ENCODE measurements around the gene DNMT3B. TPM values are rescaled to one million over a fixed set of nuclear protein-coding genes. Genes with fewer than 3 reads are reported as not detected.

DNMT3B gene
- total RNA-seq, 1 experiment from 2014 or later: 105 TPM

DNA sequence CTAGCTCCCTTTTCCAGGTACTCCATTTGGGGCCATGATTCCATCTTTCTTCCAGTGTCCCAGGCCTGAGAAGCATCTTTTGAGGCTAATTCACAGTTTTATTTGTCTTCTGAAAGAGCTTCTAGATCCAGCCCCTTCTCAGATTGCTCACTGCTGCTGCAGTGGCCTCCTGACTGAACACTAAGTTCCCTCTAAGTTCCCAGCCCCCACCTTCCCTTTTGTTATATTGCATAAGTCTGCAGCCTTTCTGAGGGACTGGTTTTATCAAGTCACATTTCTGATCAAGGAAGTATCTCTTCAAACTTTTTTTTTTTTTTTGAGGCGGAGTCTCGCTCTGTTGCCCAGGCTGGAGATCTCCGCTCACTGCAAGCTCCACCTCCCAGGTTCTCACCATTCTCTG is 68.3 kb downstream of the DNMT3B start:
- Mint-ChIP-seq H3K27me3 (ENCODE audit: insufficient read depth, unreplicated experiment) (no peaks in the 10 kb centered on the region), H3K36me3 (ENCODE audit: insufficient read depth, unreplicated experiment) (peaks cover 100% of the 10 kb centered on the region), H3K9me3 (ENCODE audit: unreplicated experiment) (no peaks in the 10 kb centered on the region), H3K4me3 (ENCODE audit: unreplicated experiment) (no peak overlapping the region), H3K27ac (ENCODE audit: unreplicated experiment) (peak overlapping the region; percentile 12), H3K4me1 (ENCODE audit: low read depth, unreplicated experiment) (peaks cover 7% of the 10 kb centered on the region)
- H3K27me3 ChIP-seq (replicated peaks; ENCODE audit: control insufficient read depth, insufficient read depth, low read length): no peaks in the 10 kb centered on the region
- CTCF ChIA-PET: interaction anchor here (0.6 to 1.4 kb wide), 4 partner anchors 41 to 184 kb away, joined by 3 to 4 read pairs (median 3); no protein-coding TSS in a partner anchor
- H3K4me3 ChIP-seq (ENCODE audit: low read depth, low read length): no peak overlapping the region
- H3K36me3 ChIP-seq (ENCODE audit: control insufficient read depth, insufficient read depth, low read length): peaks cover 6% of the 10 kb centered on the region; the same call in 1 of the 2 replicates
- POLR2A ChIA-PET: interaction anchor here (1.2 to 1.3 kb wide), 2 partner anchors 10 to 11 kb away, joined by 3 to 10 read pairs; partner anchors contain the start of gene MAPRE1
- no peaks in the 10 kb centered on the region for H3K9me3 ChIP-seq
- peak in 1 of 2 experiments; percentile 14 for DNase-seq
- TF ChIP-seq, protein P1, sequence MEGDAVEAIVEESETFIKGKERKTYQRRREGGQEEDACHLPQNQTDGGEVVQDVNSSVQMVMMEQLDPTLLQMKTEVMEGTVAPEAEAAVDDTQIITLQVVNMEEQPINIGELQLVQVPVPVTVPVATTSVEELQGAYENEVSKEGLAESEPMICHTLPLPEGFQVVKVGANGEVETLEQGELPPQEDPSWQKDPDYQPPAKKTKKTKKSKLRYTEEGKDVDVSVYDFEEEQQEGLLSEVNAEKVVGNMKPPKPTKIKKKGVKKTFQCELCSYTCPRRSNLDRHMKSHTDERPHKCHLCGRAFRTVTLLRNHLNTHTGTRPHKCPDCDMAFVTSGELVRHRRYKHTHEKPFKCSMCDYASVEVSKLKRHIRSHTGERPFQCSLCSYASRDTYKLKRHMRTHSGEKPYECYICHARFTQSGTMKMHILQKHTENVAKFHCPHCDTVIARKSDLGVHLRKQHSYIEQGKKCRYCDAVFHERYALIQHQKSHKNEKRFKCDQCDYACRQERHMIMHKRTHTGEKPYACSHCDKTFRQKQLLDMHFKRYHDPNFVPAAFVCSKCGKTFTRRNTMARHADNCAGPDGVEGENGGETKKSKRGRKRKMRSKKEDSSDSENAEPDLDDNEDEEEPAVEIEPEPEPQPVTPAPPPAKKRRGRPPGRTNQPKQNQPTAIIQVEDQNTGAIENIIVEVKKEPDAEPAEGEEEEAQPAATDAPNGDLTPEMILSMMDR (IDR thresholded peaks at IDR 0.05; ENCODE audit: insufficient read depth in 1 of 2, low read depth in 1 of 2, low read length in 1 of 2, severe bottlenecking in 1 of 2, unreplicated experiment in 1 of 2): no peak
- no TSS peak for BruUV-seq (replicated peaks)
- peaks cover 4% of the 10 kb centered on the region for H3K4me1 ChIP-seq
- intact Hi-C loops (cut with micrococcal nuclease; ENCODE audit: unreplicated experiment): loop anchor here (5.0 kb wide), 1 partner anchor 38 kb away; no protein-coding TSS in a partner anchor

GRCh38 chr20:32831982-32832381 is 69.8 kb downstream of the DNMT3B start:
- no peak overlapping the region for H3K27ac Mint-ChIP-seq (ENCODE audit: unreplicated experiment)
- H3K27me3 Mint-ChIP-seq (ENCODE audit: insufficient read depth, unreplicated experiment): no peaks in the 10 kb centered on the region
- H3K4me3 ChIP-seq (ENCODE audit: low read depth, low read length): no peak overlapping the region
- H3K36me3 ChIP-seq (ENCODE audit: control insufficient read depth, insufficient read depth, low read length): peaks cover 3% of the 10 kb centered on the region
- H3K36me3 Mint-ChIP-seq (ENCODE audit: insufficient read depth, unreplicated experiment): peaks cover 100% of the 10 kb centered on the region
- no peaks in the 10 kb centered on the region for H3K27me3 ChIP-seq (replicated peaks; ENCODE audit: control insufficient read depth, insufficient read depth, low read length)
- POLR2A ChIA-PET: interaction anchor here (1.7 kb wide), 1 partner anchor 13 kb away, joined by 6 read pairs; no protein-coding TSS in a partner anchor
- CTCF ChIA-PET: interaction anchor here (0.7 kb wide), 2 partner anchors 59 to 151 kb away, joined by 3 to 4 read pairs; no protein-coding TSS in a partner anchor
- H3K9me3 Mint-ChIP-seq (ENCODE audit: unreplicated experiment): no peaks in the 10 kb centered on the region
- H3K4me1 ChIP-seq: peaks cover 4% of the 10 kb centered on the region
- H3K4me1 Mint-ChIP-seq (ENCODE audit: low read depth, unreplicated experiment): peaks cover 7% of the 10 kb centered on the region
- BruUV-seq (replicated peaks): no TSS peak
- H3K4me3 Mint-ChIP-seq (ENCODE audit: unreplicated experiment): no peak overlapping the region
- H3K9me3 ChIP-seq: no peaks in the 10 kb centered on the region
- peak; percentile 41 to 57 for DNase-seq
- TF ChIP-seq, protein P1 (IDR thresholded peaks at IDR 0.05; ENCODE audit: insufficient read depth in 1 of 2, low read depth in 1 of 2, low read length in 1 of 2, severe bottlenecking in 1 of 2, unreplicated experiment in 1 of 2): no peak
- intact Hi-C loops (cut with micrococcal nuclease; ENCODE audit: unreplicated experiment): loop anchor here (5.0 kb wide), 1 partner anchor 40 kb away; no protein-coding TSS in a partner anchor

- Histone ChIP-seq H3K27me3 (replicated peaks; ENCODE audit: control insufficient read depth, insufficient read depth, low read length) (no peaks in the 10 kb centered on the region), H3K9me3 (no peaks in the 10 kb centered on the region), H3K4me3 (ENCODE audit: low read depth, low read length) (no peak overlapping the region), H3K4me1 (peaks cover 4% of the 10 kb centered on the region), H3K36me3 (ENCODE audit: control insufficient read depth, insufficient read depth, low read length) (peaks cover 4% of the 10 kb centered on the region)
- H3K4me1 Mint-ChIP-seq (ENCODE audit: low read depth, unreplicated experiment): peaks cover 7% of the 10 kb centered on the region
- CTCF ChIA-PET: no interaction called here
- H3K9me3 Mint-ChIP-seq (ENCODE audit: unreplicated experiment): no peaks in the 10 kb centered on the region
- no peak overlapping the region for H3K4me3 Mint-ChIP-seq (ENCODE audit: unreplicated experiment)
- peaks cover 100% of the 10 kb centered on the region for H3K36me3 Mint-ChIP-seq (ENCODE audit: insufficient read depth, unreplicated experiment)
- intact Hi-C loops (cut with micrococcal nuclease; ENCODE audit: unreplicated experiment): loop anchor here (5.0 kb wide), 1 partner anchor 40 kb away; no protein-coding TSS in a partner anchor
- TF ChIP-seq, protein P1 (IDR thresholded peaks at IDR 0.05; ENCODE audit: insufficient read depth in 1 of 2, low read depth in 1 of 2, low read length in 1 of 2, severe bottlenecking in 1 of 2, unreplicated experiment in 1 of 2): no peak
- POLR2A ChIA-PET: interaction anchor here (1.7 kb wide), 1 partner anchor 13 kb away, joined by 6 read pairs; no protein-coding TSS in a partner anchor
- BruUV-seq (replicated peaks): no TSS peak
- H3K27me3 Mint-ChIP-seq (ENCODE audit: insufficient read depth, unreplicated experiment): no peaks in the 10 kb centered on the region
- peak in 1 of 2 experiments; percentile 29 for DNase-seq
- H3K27ac Mint-ChIP-seq (ENCODE audit: unreplicated experiment): peak overlapping the region; percentile 26
Observed at GRCh38 chr20:32832664-32833063, 70.5 kb downstream of the DNMT3B start.
